HG03571 (cell line): ENCODE measurements around the gene KCND3.

Experiments
- ATAC-seq: cut with Tn5 transposase; IDR thresholded peaks from one replicate; pipeline ENCODE4 v1.9.1; 2021; ENCODE audit not compliant: unreplicated experiment

KCND3 gene

GRCh38 chr1:111989531-111990025 lies at the start of gene KCND3:
Gene KCND3, minus strand, starts transcription at chr1:111989668.
- ATAC-seq, result no peak

GRCh38 chr1:112034277-112034676 lies 44.8 kb upstream of the KCND3 start:
- ATAC-seq, result no peak

- no peak for ATAC-seq
These were observed 44.1 kb upstream of the KCND3 start for GRCh38 chr1:112033439-112034120.

- no peak for ATAC-seq
These were observed 40.7 kb upstream of the KCND3 start for GRCh38 chr1:112030157-112030556.

- no peak for ATAC-seq
These were observed 38.2 kb upstream of the KCND3 start for GRCh38 chr1:112027696-112028095.

- no peak for ATAC-seq
These were observed 37.0 kb upstream of the KCND3 start for GRCh38 chr1:112026501-112026900.

GRCh38 chr1:112026016-112026415 lies 36.5 kb upstream of the KCND3 start:
- no peak for ATAC-seq

- ATAC-seq, result no peak
These were observed 31.8 kb upstream of the KCND3 start for GRCh38 chr1:112021263-112021662.

GRCh38 chr1:112017183-112017582 lies 27.7 kb upstream of the KCND3 start:
- no peak for ATAC-seq

GRCh38 chr1:112012823-112013222 lies 23.4 kb upstream of the KCND3 start:
- no peak for ATAC-seq

GRCh38 chr1:112011202-112011601 lies 21.7 kb upstream of the KCND3 start:
- ATAC-seq, result no peak

GRCh38 chr1:112007169-112007568 lies 17.7 kb upstream of the KCND3 start:
- ATAC-seq, result no peak

GRCh38 chr1:112006416-112007025 lies 17.1 kb upstream of the KCND3 start:
- ATAC-seq, result no peak

- ATAC-seq, result no peak
These were observed 14.6 kb upstream of the KCND3 start for GRCh38 chr1:112004076-112004475.

- ATAC-seq, result no peak
These were observed 13.0 kb upstream of the KCND3 start for GRCh38 chr1:112002514-112002913.

GRCh38 chr1:112001436-112001835 lies 12.0 kb upstream of the KCND3 start:
- ATAC-seq, result no peak

- no peak for ATAC-seq
These were observed 10.6 kb upstream of the KCND3 start for GRCh38 chr1:112000048-112000447.

GRCh38 chr1:111998332-111998731 lies 8.9 kb upstream of the KCND3 start:
- no peak for ATAC-seq

GRCh38 chr1:111992476-111992875 lies 3.0 kb upstream of the KCND3 start:
- no peak for ATAC-seq

GRCh38 chr1:111990878-111991718 lies 1.6 kb upstream of the KCND3 start:
- ATAC-seq, result no peak

- no peak for ATAC-seq
These were observed 784 bp upstream of the KCND3 start for GRCh38 chr1:111990026-111990877.
